Mucosa of stomach (tissue), 1 donor: ENCODE measurements around the gene CELF5.
"Not testable (repeated sequence)": the region's sequence is repeated elsewhere in the genome, so short reads cannot be mapped to it uniquely, and the experiment has no call there.

ENCODE experiments used
- H3K27me3 ChIP-seq: one replicate; pipeline ENCODE4 v1.7.0; 2013; ENCODE audit warnings: mild to moderate bottlenecking, low read length; ENCODE audit not compliant: control insufficient read depth, insufficient read depth
- H3K36me3 ChIP-seq: one replicate; pipeline ENCODE4 v1.7.0; 2013; ENCODE audit warnings: low read length; ENCODE audit not compliant: control insufficient read depth, insufficient read depth
- H3K4me1 ChIP-seq: one replicate; pipeline ENCODE4 v1.7.0; 2013; ENCODE audit warnings: mild to moderate bottlenecking, low read length; ENCODE audit not compliant: control insufficient read depth, insufficient read depth
- H3K4me3 ChIP-seq: one replicate; pipeline ENCODE4 v1.7.0; 2013; ENCODE audit warnings: low read length
- H3K9ac ChIP-seq: one replicate; pipeline ENCODE4 v1.7.0; 2013; ENCODE audit warnings: mild to moderate bottlenecking, low read length, moderate library complexity
- H3K9me3 ChIP-seq: one replicate; pipeline ENCODE4 v1.7.0; 2013; ENCODE audit warnings: mild to moderate bottlenecking, low read length, moderate library complexity; ENCODE audit not compliant: control insufficient read depth
- donor health status: Pancreatic carcinoma.

The CELF5 gene

GRCh38 chr19:3193256-3194105 lies 31.0 kb upstream of the CELF5 start:
- no peak overlapping the region for H3K9ac ChIP-seq
- no peaks in the 10 kb centered on the region for H3K9me3 ChIP-seq
- H3K4me1 ChIP-seq: peaks cover 14% of the 10 kb centered on the region
- no peak overlapping the region for H3K4me3 ChIP-seq
- no peaks in the 10 kb centered on the region for H3K27me3 ChIP-seq
- H3K36me3 ChIP-seq: no peaks in the 10 kb centered on the region

- Histone ChIP-seq H3K4me1 (peaks cover 5% of the 10 kb centered on the region), H3K9me3 (no peaks in the 10 kb centered on the region), H3K4me3 (no peak overlapping the region), H3K27me3 (no peaks in the 10 kb centered on the region), H3K36me3 (no peaks in the 10 kb centered on the region), H3K9ac (no peak overlapping the region)
Observed at GRCh38 chr19:3194106-3195087, 30.1 kb upstream of the CELF5 start.

- Histone ChIP-seq H3K4me1 (no peaks in the 10 kb centered on the region), H3K4me3 (no peak overlapping the region), H3K9me3 (no peaks in the 10 kb centered on the region), H3K27me3 (no peaks in the 10 kb centered on the region), H3K9ac (no peak overlapping the region), H3K36me3 (no peaks in the 10 kb centered on the region)
Observed at GRCh38 chr19:3196064-3196932, 28.2 kb upstream of the CELF5 start.

GRCh38 chr19:3196933-3197205 lies 27.6 kb upstream of the CELF5 start:
- no peaks in the 10 kb centered on the region for H3K9me3 ChIP-seq
- H3K27me3 ChIP-seq: no peaks in the 10 kb centered on the region
- H3K36me3 ChIP-seq: no peaks in the 10 kb centered on the region
- H3K4me3 ChIP-seq: no peak overlapping the region
- no peak overlapping the region for H3K9ac ChIP-seq
- no peaks in the 10 kb centered on the region for H3K4me1 ChIP-seq

GRCh38 chr19:3198901-3199700 lies 25.4 kb upstream of the CELF5 start:
- Histone ChIP-seq H3K9ac (no peak overlapping the region), H3K36me3 (no peaks in the 10 kb centered on the region), H3K9me3 (no peaks in the 10 kb centered on the region), H3K4me3 (no peak overlapping the region), H3K4me1 (no peaks in the 10 kb centered on the region), H3K27me3 (no peaks in the 10 kb centered on the region)

GRCh38 chr19:3201072-3201700 lies 23.3 kb upstream of the CELF5 start:
- no peaks in the 10 kb centered on the region for H3K27me3 ChIP-seq
- no peaks in the 10 kb centered on the region for H3K4me1 ChIP-seq
- no peaks in the 10 kb centered on the region for H3K36me3 ChIP-seq
- no peak overlapping the region for H3K4me3 ChIP-seq
- no peak overlapping the region for H3K9ac ChIP-seq
- no peaks in the 10 kb centered on the region for H3K9me3 ChIP-seq

GRCh38 chr19:3201911-3202310 lies 22.6 kb upstream of the CELF5 start:
- Histone ChIP-seq H3K27me3 (no peaks in the 10 kb centered on the region), H3K9ac (no peak overlapping the region), H3K4me3 (no peak overlapping the region), H3K4me1 (no peaks in the 10 kb centered on the region), H3K36me3 (no peaks in the 10 kb centered on the region), H3K9me3 (no peaks in the 10 kb centered on the region)

GRCh38 chr19:3202346-3202745 lies 22.1 kb upstream of the CELF5 start:
- H3K4me1 ChIP-seq: no peaks in the 10 kb centered on the region
- H3K36me3 ChIP-seq: no peaks in the 10 kb centered on the region
- no peak overlapping the region for H3K9ac ChIP-seq
- H3K4me3 ChIP-seq: no peak overlapping the region
- H3K9me3 ChIP-seq: no peaks in the 10 kb centered on the region
- H3K27me3 ChIP-seq: no peaks in the 10 kb centered on the region

- H3K27me3 ChIP-seq, H3K9me3 ChIP-seq, H3K4me3 ChIP-seq, H3K4me1 ChIP-seq, H3K36me3 ChIP-seq, H3K9ac ChIP-seq: not testable (repeated sequence)
Observed at GRCh38 chr19:3202895-3203294, 21.6 kb upstream of the CELF5 start.

- H3K9me3 ChIP-seq: no peaks in the 10 kb centered on the region
- H3K36me3 ChIP-seq: no peaks in the 10 kb centered on the region
- no peaks in the 10 kb centered on the region for H3K4me1 ChIP-seq
- no peak overlapping the region for H3K4me3 ChIP-seq
- no peak overlapping the region for H3K9ac ChIP-seq
- no peaks in the 10 kb centered on the region for H3K27me3 ChIP-seq
Observed at GRCh38 chr19:3203805-3204645, 20.4 kb upstream of the CELF5 start.
